ENCODE data around the gene EVL. TPM values are rescaled to one million over a fixed set of nuclear protein-coding genes. Genes with fewer than 3 reads are reported as not detected.
A peak's percentile ranks its signal among the peaks of the same experiment; 100 is the strongest.

The EVL gene
- total and polyA plus RNA-seq, 2 of the 8 experiments (the other 6 are each of a cell fraction or from before 2014, with no cell fraction given): 30.7 to 64.6 TPM

- TF ChIP-seq SAP30 (IDR thresholded peaks at IDR 0.05; ENCODE audit: insufficient read depth, insufficient replicate concordance, low read length) (no peak), CTCF (IDR thresholded peaks at IDR 0.05; ENCODE audit: control extremely low read depth in 1 of 3, insufficient read depth in 1 of 3, low read depth in 1 of 3, low read length in 3 of 3) (no peak), TAF1 (IDR thresholded peaks at IDR 0.05; ENCODE audit: low read depth, low read length) (0 out of 2 replicates have a peak, but pooled peaks have one; percentile 6), SIN3A (conservative IDR thresholded peaks at IDR 0.05 in 1 of 2, IDR thresholded peaks at IDR 0.05 in 1 of 2; ENCODE audit: low read depth in 1 of 2, low read length in 2 of 2) (no peak), BCL11A (IDR thresholded peaks at IDR 0.05; ENCODE audit: low read depth in 2 of 2, low read length in 2 of 2) (no peak), SUZ12 (IDR thresholded peaks at IDR 0.05; ENCODE audit: low read length) (0 out of 2 replicates have a peak, but pooled peaks have one; percentile 2), NRF1 (IDR thresholded peaks at IDR 0.05; ENCODE audit: low read depth, low read length) (no peak), POU5F1 (IDR thresholded peaks at IDR 0.05; ENCODE audit: low read depth, low read length) (no peak), CEBPB (IDR thresholded peaks at IDR 0.05; ENCODE audit: low read depth, low read length) (no peak), KDM1A (IDR thresholded peaks at IDR 0.05; ENCODE audit: borderline replicate concordance, low read length) (peak; percentile 35; the same call in 1 of the 2 replicates), MAFK (IDR thresholded peaks at IDR 0.05; ENCODE audit: low read depth, low read length) (no peak), RNF2 (IDR thresholded peaks at IDR 0.05; ENCODE audit: borderline replicate concordance, low read depth, low read length, missing control alignments, poor library complexity, severe bottlenecking) (no peak), EGR1 (IDR thresholded peaks at IDR 0.05; ENCODE audit: borderline replicate concordance, low read depth, low read length) (no peak), SP4 (IDR thresholded peaks at IDR 0.05; ENCODE audit: low read length) (no peak), POLR2A (IDR thresholded peaks at IDR 0.05; ENCODE audit: control extremely low read depth in 1 of 2, low read depth in 2 of 2, low read length in 2 of 2) (no peak), BRCA1 (IDR thresholded peaks at IDR 0.05; ENCODE audit: low read depth, low read length) (0 out of 2 replicates have a peak, but pooled peaks have one; percentile 9), E2F6 (IDR thresholded peaks at IDR 0.05) (no peak), PHF8 (conservative IDR thresholded peaks at IDR 0.05; ENCODE audit: low read depth, low read length) (no peak), SP1 (IDR thresholded peaks at IDR 0.05; ENCODE audit: low read depth, low read length) (no peak), ATF3 (IDR thresholded peaks at IDR 0.05; ENCODE audit: insufficient read depth, low read depth, low read length) (no peak), KDM4A (IDR thresholded peaks at IDR 0.05; ENCODE audit: low read depth, low read length, severe bottlenecking) (peak; percentile 2)
Measured at GRCh38 chr14:100159865-100160533, 94.8 kb downstream of the EVL start (continued).

Measured in H1 (cell line).